Measurements from ENCODE around the gene AACS. TPM values are rescaled to one million over a fixed set of nuclear protein-coding genes. Genes with fewer than 3 reads are reported as not detected.

The AACS gene
- total and polyA plus RNA-seq, 3 donors from 2014 or later = 26.0 to 44.8 (median 31.7) TPM

GRCh38 chr12:125187148-125187745, 122.0 kb downstream of the AACS start:
- no peaks in the 10 kb centered on the region for H3K36me3 ChIP-seq (ENCODE audit: low read depth, missing control alignments)
- no peak overlapping the region for H3K27ac ChIP-seq
- intact Hi-C loops (cut with DNase I; ENCODE audit: low total_unique reads) = no loop called here
- no peak for DNase-seq
- H3K4me1 ChIP-seq = peaks cover 9% of the 10 kb centered on the region
- H3K4me3 ChIP-seq = peak overlapping the region; percentile 17 to 26
- H3K27me3 ChIP-seq = no peaks in the 10 kb centered on the region
- TF ChIP-seq POLR2A (IDR thresholded peaks at IDR 0.05) = no peak
- TF ChIP-seq, protein P1, sequence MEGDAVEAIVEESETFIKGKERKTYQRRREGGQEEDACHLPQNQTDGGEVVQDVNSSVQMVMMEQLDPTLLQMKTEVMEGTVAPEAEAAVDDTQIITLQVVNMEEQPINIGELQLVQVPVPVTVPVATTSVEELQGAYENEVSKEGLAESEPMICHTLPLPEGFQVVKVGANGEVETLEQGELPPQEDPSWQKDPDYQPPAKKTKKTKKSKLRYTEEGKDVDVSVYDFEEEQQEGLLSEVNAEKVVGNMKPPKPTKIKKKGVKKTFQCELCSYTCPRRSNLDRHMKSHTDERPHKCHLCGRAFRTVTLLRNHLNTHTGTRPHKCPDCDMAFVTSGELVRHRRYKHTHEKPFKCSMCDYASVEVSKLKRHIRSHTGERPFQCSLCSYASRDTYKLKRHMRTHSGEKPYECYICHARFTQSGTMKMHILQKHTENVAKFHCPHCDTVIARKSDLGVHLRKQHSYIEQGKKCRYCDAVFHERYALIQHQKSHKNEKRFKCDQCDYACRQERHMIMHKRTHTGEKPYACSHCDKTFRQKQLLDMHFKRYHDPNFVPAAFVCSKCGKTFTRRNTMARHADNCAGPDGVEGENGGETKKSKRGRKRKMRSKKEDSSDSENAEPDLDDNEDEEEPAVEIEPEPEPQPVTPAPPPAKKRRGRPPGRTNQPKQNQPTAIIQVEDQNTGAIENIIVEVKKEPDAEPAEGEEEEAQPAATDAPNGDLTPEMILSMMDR (IDR thresholded peaks at IDR 0.05) = no peak
- WGBS, 2 donors = 0 to 1% methylated on average over 3 to 41 of the region's 41 CpGs
- H3K9me3 ChIP-seq = no peaks in the 10 kb centered on the region

- no peak for TF ChIP-seq POLR2A (IDR thresholded peaks at IDR 0.05)
- TF ChIP-seq, protein P1 (IDR thresholded peaks at IDR 0.05) = no peak
- Histone ChIP-seq H3K27ac (no peak overlapping the region), H3K36me3 (ENCODE audit: low read depth, missing control alignments) (no peaks in the 10 kb centered on the region), H3K9me3 (no peaks in the 10 kb centered on the region), H3K27me3 (no peaks in the 10 kb centered on the region), H3K4me1 (peaks cover 9% of the 10 kb centered on the region), H3K4me3 (peak overlapping the region in 1 of 2 donors; percentile 17)
- intact Hi-C loops (cut with DNase I; ENCODE audit: low total_unique reads) = no loop called here
- no peak for DNase-seq
- 3 to 4% methylated on average over 24 to 25 of the region's 25 CpGs for WGBS, 2 donors
These were observed 122.8 kb downstream of the AACS start for GRCh38 chr12:125187780-125188741.

GRCh38 chr12:125189015-125189414, 123.8 kb downstream of the AACS start:
- TF ChIP-seq, protein P1 (IDR thresholded peaks at IDR 0.05) = no peak
- TF ChIP-seq POLR2A (IDR thresholded peaks at IDR 0.05) = no peak
- H3K9me3 ChIP-seq = no peaks in the 10 kb centered on the region
- intact Hi-C loops (cut with DNase I; ENCODE audit: low total_unique reads) = no loop called here
- H3K4me3 ChIP-seq = no peak overlapping the region
- H3K36me3 ChIP-seq (ENCODE audit: low read depth, missing control alignments) = no peaks in the 10 kb centered on the region
- WGBS, 2 donors = 18 to 26% methylated on average over 10 of the region's 10 CpGs
- DNase-seq = no peak
- no peak overlapping the region for H3K27ac ChIP-seq
- peaks cover 9% of the 10 kb centered on the region for H3K4me1 ChIP-seq
- H3K27me3 ChIP-seq = no peaks in the 10 kb centered on the region

DNA sequence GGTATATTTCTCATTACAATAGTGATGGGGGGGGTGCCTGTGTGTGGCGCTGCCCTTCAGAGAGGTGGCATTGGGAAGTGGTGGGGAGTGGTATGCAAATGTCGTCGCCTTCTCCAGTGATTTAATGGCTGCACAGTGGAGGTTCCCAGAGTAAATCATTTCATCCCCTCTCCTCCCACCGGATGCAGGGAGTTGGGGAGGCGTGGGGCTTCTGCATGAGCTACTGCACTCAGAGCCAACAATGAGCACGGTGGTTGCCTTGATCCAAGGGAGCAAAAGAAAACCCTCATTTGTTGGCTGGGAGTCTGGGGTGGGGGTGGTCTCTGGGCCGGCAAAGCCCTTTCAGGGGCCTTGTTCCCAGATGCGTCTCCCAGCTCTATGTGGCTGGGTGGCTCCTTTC, 124.3 kb downstream of the AACS start:
- intact Hi-C loops (cut with DNase I; ENCODE audit: low total_unique reads) = no loop called here
- Histone ChIP-seq H3K27me3 (no peaks in the 10 kb centered on the region), H3K4me1 (peaks cover 9% of the 10 kb centered on the region), H3K4me3 (no peak overlapping the region), H3K36me3 (ENCODE audit: low read depth, missing control alignments) (no peaks in the 10 kb centered on the region), H3K27ac (no peak overlapping the region), H3K9me3 (no peaks in the 10 kb centered on the region)
- 34% methylated on average over 7 to 8 of the region's 8 CpGs for WGBS, 2 donors
- DNase-seq = no peak
- no peak for TF ChIP-seq POLR2A (IDR thresholded peaks at IDR 0.05)
- TF ChIP-seq, protein P1 (IDR thresholded peaks at IDR 0.05) = no peak
